Activated CD4-positive, alpha-beta T cell treated with anti-CD3 and anti-CD28 coated beads, Interleukin-2, amount 50 U/mL, for 48 hours (primary cell): ENCODE data around the gene CREB3L2.
"Not testable (repeated sequence)": the region's sequence is repeated elsewhere in the genome, so short reads cannot be mapped to it uniquely, and the experiment has no call there.

Experiments
- DNase-seq, 2 experiments: peaks; one replicate each; pipeline ENCODE4 v3.0.0-alpha.2; 2020

CREB3L2 gene

DNA sequence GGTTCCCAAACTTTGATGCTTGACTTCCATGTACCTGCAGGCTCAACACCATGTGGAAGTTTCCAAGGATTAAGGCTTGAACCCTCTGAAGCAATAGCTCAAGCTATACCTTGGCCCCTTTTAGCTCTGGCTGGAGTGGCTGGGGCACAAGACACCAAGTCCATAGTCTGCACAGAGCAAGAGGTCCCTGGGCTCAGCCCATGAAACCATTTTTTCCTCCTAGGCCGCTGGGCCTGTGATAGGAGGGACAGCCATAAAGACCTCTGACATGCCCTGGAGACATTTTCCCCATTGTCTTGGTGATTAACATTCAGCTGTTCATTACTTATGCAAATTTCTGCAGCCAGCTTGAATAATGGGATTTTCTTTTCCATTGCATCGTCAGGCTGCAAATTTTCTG is 169.5 kb downstream of the CREB3L2 start:
- no peak for DNase-seq

DNA sequence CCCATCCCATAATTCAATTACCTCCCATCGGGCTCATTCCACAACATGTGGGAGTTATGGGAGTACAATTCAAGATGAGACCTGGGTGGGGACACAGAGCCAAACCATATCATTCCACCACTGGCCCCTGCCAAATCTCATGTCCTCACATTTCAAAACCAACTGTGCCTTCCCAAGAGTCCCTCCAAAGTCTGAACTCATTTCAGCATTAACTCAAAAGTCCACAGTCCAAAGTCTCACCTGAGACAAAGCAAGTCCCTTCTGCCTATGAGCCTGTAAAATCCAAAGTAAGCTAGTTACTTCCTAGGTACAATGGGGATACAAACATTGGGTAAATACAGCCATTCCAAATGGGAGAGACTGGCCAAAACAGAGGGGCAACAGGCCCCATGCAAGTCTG is 170.3 kb downstream of the CREB3L2 start:
- DNase-seq, result not testable (repeated sequence)

DNA sequence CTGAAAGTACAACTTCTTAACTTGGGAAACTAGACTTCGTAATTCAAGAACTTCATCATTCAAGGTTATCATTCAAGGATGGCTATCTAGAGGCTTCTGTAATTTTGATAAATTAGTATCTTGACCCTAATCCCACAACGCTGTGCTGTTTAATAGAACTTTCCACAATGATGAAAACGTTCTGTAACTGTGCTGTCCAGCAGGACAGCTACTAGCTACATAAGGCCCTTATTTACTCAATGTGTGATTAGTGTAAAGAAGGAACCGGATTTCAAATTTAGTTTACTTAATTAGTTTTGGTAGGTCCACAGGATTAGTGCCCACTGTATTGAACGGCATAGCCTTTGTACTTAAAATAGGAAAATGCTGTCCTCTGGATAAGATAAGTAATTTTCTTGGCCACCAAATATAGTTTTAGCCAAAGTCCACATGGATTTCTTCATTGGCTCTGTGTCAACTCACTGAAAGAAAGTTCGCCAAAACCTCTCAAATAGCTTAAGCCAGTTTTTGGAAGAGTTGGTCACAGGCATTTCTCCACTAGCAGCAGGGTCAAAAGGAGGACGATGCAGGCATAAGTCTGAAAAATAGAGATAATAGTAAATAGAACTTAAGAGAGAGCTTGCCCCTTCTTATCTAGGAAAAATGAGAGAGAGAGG is 172.4 kb downstream of the CREB3L2 start:
- no peak for DNase-seq

DNA sequence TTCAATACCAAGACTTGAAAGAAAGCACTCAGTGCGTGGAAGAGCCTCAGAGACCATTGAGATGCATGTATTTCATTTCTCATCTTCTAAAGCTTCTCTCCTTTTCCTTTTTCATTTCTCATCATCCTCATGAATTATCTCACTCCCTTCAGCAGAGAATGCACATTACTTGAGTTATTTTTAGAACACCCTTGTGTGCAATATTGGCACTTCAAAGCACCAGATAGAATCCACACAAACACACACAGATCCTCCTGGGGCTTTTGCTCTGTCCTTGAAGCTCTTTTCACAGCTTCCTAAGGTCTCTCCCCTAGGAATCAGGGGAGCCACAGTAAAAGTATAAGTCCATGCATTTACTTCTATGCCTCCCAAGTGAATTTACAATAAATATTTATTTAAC is 173.4 kb downstream of the CREB3L2 start:
- DNase-seq, result no peak

DNA sequence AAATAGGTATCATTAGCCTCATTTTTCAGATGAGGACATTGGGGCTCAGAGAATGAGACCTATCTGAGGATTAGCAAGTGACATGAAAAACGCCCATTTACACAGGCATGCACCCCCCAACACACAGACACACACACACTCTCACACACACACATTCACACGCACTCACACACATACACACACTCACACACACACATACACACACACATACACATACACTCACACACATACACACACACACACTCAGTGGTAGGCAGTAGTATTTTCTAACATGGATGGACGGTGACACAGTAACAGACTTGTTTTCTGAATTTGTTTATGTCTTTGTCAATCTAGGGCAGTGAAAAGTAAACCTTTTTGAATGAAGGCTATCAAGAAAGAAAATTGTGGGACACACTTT is 176.4 kb downstream of the CREB3L2 start:
- DNase-seq, result no peak
